GM12874 (cell line): ENCODE data around the gene C17orf67.

Source experiments
- CTCF ChIP-seq: IDR thresholded peaks from 2 replicates; pipeline ENCODE4 v1.5.1; 2011; ENCODE audit warnings: low read depth, mild to moderate bottlenecking, control low read depth, low read length, moderate library complexity; ENCODE audit not compliant: insufficient read depth

Gene C17orf67

GRCh38 chr17:56815711-56816110 lies 18.0 kb downstream of the C17orf67 start:
- no peak for TF ChIP-seq CTCF

- no peak for TF ChIP-seq CTCF
These were observed 20.8 kb downstream of the C17orf67 start for GRCh38 chr17:56812901-56813388.

GRCh38 chr17:56810891-56811775 lies 22.6 kb downstream of the C17orf67 start:
- no peak for TF ChIP-seq CTCF

- TF ChIP-seq CTCF: no peak
These were observed 23.4 kb downstream of the C17orf67 start for GRCh38 chr17:56810343-56810742.

GRCh38 chr17:56809820-56810179 lies 23.9 kb downstream of the C17orf67 start:
- TF ChIP-seq CTCF: no peak

GRCh38 chr17:56809106-56809819 lies 24.5 kb downstream of the C17orf67 start:
- no peak for TF ChIP-seq CTCF

- no peak for TF ChIP-seq CTCF
These were observed 25.2 kb downstream of the C17orf67 start for GRCh38 chr17:56808503-56808902.
